CD14-positive monocyte (primary cell): Measurements from ENCODE around the gene CPED1. TPM values are rescaled to one million over a fixed set of nuclear protein-coding genes. Genes with fewer than 3 reads are reported as not detected.

ENCODE experiments used
- DNase-seq, 3 donors: peaks; one replicate each; pipeline ENCODE4 v3.0.0-alpha.2; 2011 to 2022
- H2AFZ ChIP-seq: 2 replicates; pipeline ENCODE4 v1.6.0; 2012; ENCODE audit warnings: mild to moderate bottlenecking, low read depth, low read length, inconsistent platforms; ENCODE audit not compliant: insufficient read depth, poor library complexity, severe bottlenecking
- H3K27ac ChIP-seq, 2 donors: 1 replicate in 1 of 2; 2 replicates in 1 of 2; pipeline ENCODE4 v1.5.1; 2012 to 2013; ENCODE audit warnings: low read length in 2 of 2, control low read depth in 1 of 2, inconsistent platforms in 1 of 2, low read depth in 1 of 2, mild to moderate bottlenecking in 1 of 2
- H3K27me3 ChIP-seq, 2 donors: one replicate each; pipeline versions ENCODE4 v1.6.0 to v1.6.1; 2011 to 2013; ENCODE audit warnings: low read length in 2 of 2; ENCODE audit not compliant: control insufficient read depth in 2 of 2, insufficient read depth in 2 of 2
- H3K36me3 ChIP-seq, 2 donors: replicated peaks in 1 of 2; 1 replicate in 1 of 2; 2 replicates in 1 of 2; pipeline versions ENCODE4 v1.5.1 to v1.6.1; 2012 to 2013; ENCODE audit warnings: low read length in 2 of 2, control low read depth in 1 of 2, inconsistent platforms in 1 of 2, mild to moderate bottlenecking in 1 of 2; ENCODE audit not compliant: insufficient read depth in 2 of 2, control insufficient read depth in 1 of 2
- H3K4me1 ChIP-seq, 2 donors: 1 replicate in 1 of 2; 2 replicates in 1 of 2; pipeline versions ENCODE4 v1.5.1 to v1.6.1; 2012 to 2013; ENCODE audit warnings: low read length in 2 of 2, control low read depth in 1 of 2, inconsistent platforms in 1 of 2, mild to moderate bottlenecking in 1 of 2, moderate library complexity in 1 of 2; ENCODE audit not compliant: insufficient read depth in 2 of 2, control insufficient read depth in 1 of 2
- H3K4me2 ChIP-seq: replicated peaks from 2 replicates; pipeline ENCODE3; 2012; ENCODE audit warnings: low read length, moderate library complexity, mild to moderate bottlenecking; ENCODE audit not compliant: poor library complexity, severe bottlenecking; ENCODE audit errors: extremely low read depth
- H3K4me3 ChIP-seq, 3 experiments: fragments of 200-600 bp in 1 of 3; sonication (generic) in 1 of 3; replicated peaks in 1 of 3; 1 replicate in 2 of 3; 2 replicates in 1 of 3; pipeline ENCODE4 v1.5.1; 2011 to 2013; ENCODE audit warnings: low read length in 3 of 3, mild to moderate bottlenecking in 3 of 3, control low read depth in 2 of 3, low read depth in 2 of 3, inconsistent platforms in 1 of 3, moderate library complexity in 1 of 3
- H3K79me2 ChIP-seq: 2 replicates; pipeline ENCODE4 v1.6.0; 2012; ENCODE audit warnings: mild to moderate bottlenecking, control low read depth, inconsistent platforms, low read length, moderate library complexity; ENCODE audit not compliant: insufficient read depth
- H3K9ac ChIP-seq: 2 replicates; pipeline ENCODE4 v1.6.0; 2017; ENCODE audit warnings: low read length, mild to moderate bottlenecking; ENCODE audit not compliant: insufficient read depth, poor library complexity, severe bottlenecking
- H3K9me3 ChIP-seq, 2 donors: replicated peaks in 1 of 2; 1 replicate in 1 of 2; 2 replicates in 1 of 2; pipeline versions ENCODE4 v1.5.1 to v1.6.1; 2012 to 2013; ENCODE audit warnings: low read length in 2 of 2, control low read depth in 1 of 2; ENCODE audit not compliant: control insufficient read depth in 1 of 2, insufficient read depth in 1 of 2
- H4K20me1 ChIP-seq: 2 replicates; pipeline ENCODE4 v1.6.0; 2012; ENCODE audit warnings: mild to moderate bottlenecking, low read length, control low read depth, moderate library complexity; ENCODE audit not compliant: insufficient read depth
- H3K27ac Mint-ChIP-seq, 7 donors: one replicate each; pipeline ENCODE4 v1.8.0; 2020; ENCODE audit warnings: mild to moderate bottlenecking in 7 of 7, mixed read lengths in 7 of 7, moderate library complexity in 6 of 7, inconsistent platforms in 2 of 7
- H3K27me3 Mint-ChIP-seq, 3 donors: one replicate each; pipeline ENCODE4 v1.8.0; 2021 to 2022; ENCODE audit warnings: low read depth in 3 of 3, mild to moderate bottlenecking in 3 of 3, mixed read lengths in 3 of 3, moderate library complexity in 3 of 3, inconsistent platforms in 1 of 3
- H3K36me3 Mint-ChIP-seq, 2 donors: one replicate each; pipeline ENCODE4 v1.8.0; 2020; ENCODE audit warnings: mixed read lengths in 2 of 2, inconsistent platforms in 1 of 2, mild to moderate bottlenecking in 1 of 2
- H3K4me1 Mint-ChIP-seq: one replicate; pipeline ENCODE4 v1.8.0; 2020; ENCODE audit warnings: mild to moderate bottlenecking, mixed read lengths
- H3K4me3 Mint-ChIP-seq, 2 donors: one replicate each; pipeline ENCODE4 v1.8.0; 2020; ENCODE audit warnings: mild to moderate bottlenecking in 2 of 2, mixed read lengths in 2 of 2, moderate library complexity in 1 of 2
- H3K9me3 Mint-ChIP-seq, 7 donors: one replicate each; pipeline ENCODE4 v1.8.0; 2020 to 2022; ENCODE audit warnings: mixed read lengths in 7 of 7, mild to moderate bottlenecking in 6 of 7, moderate library complexity in 6 of 7, inconsistent platforms in 2 of 7
- CTCF ChIP-seq: fragments of 200-600 bp; IDR thresholded peaks from one replicate; pipeline ENCODE4 v1.8.0; 2022; ENCODE audit warnings: antibody characterized with exemption, mild to moderate bottlenecking
- WGBS: methylation state at CpG from one replicate; pipeline ENCODE4 v1.1.5; 2013; ENCODE audit warnings: missing lambda C conversion rate; ENCODE audit not compliant: insufficient coverage; 5-methylcytosine and 5-hydroxymethylcytosine counted together
- intact Hi-C, 2 donors: fragments of 100-400 bp; cut with micrococcal nuclease; formaldehyde crosslinking; loops; one replicate each; pipeline versions ENCODE4 v1.15.0 to v1.15.1; 2023
- polyA plus RNA-seq, 3 donors: library from polyadenylated mRNA; depleted of rRNA in 1 of 3; unstranded in 2 of 3; stranded (reverse) in 1 of 3; fragments of 300-500 nt in 2 of 3; fragments of >200 nt in 1 of 3; fragmentation: Illumina TruSeq in 2 of 3; gene quantifications; 1 replicate in 2 of 3; 2 replicates in 1 of 3; pipeline ENCODE4 v1.2.3, GENCODE V29; 2012 to 2021

The CPED1 gene
- polyA plus RNA-seq, 3 donors, result 9.8 to 30.0 (median 20.4) TPM

- Mint-ChIP-seq H3K27me3 (peaks cover 0 to 2% (median 0%) of the 10 kb centered on the region in 3 donors), H3K36me3 (no peaks in the 10 kb centered on the region), H3K4me3 (no peak overlapping the region), H3K4me1 (no peaks in the 10 kb centered on the region), H3K27ac (no peak overlapping the region), H3K9me3 (peaks cover 0 to 2% (median 0%) of the 10 kb centered on the region in 7 donors)
- H3K36me3 ChIP-seq, result no peaks in the 10 kb centered on the region
- H3K79me2 ChIP-seq, result no peaks in the 10 kb centered on the region
- no peak for TF ChIP-seq CTCF
- no peak for DNase-seq
- no peak overlapping the region for H3K4me2 ChIP-seq
- no peaks in the 10 kb centered on the region for H3K27me3 ChIP-seq
- H3K27ac ChIP-seq, result no peak overlapping the region
- no peaks in the 10 kb centered on the region for H3K9me3 ChIP-seq
- intact Hi-C loops, result no loop called here
- H4K20me1 ChIP-seq, result no peaks in the 10 kb centered on the region
- no peak overlapping the region for H3K9ac ChIP-seq
- H2AFZ ChIP-seq, result no peak overlapping the region
- H3K4me1 ChIP-seq, result no peaks in the 10 kb centered on the region
- H3K4me3 ChIP-seq, result no peak overlapping the region
Observed at GRCh38 chr7:121196286-121196685, 207.8 kb downstream of the CPED1 start.

GRCh38 chr7:121197455-121197854 lies 208.9 kb downstream of the CPED1 start:
- 96% methylated on average over 3 of the region's 3 CpGs for WGBS
- H3K9ac ChIP-seq, result no peak overlapping the region
- H3K9me3 ChIP-seq, result no peaks in the 10 kb centered on the region
- Mint-ChIP-seq H3K36me3 (no peaks in the 10 kb centered on the region), H3K4me3 (no peak overlapping the region), H3K27me3 (peaks cover 0 to 2% (median 0%) of the 10 kb centered on the region in 3 donors), H3K9me3 (peaks cover 0 to 2% (median 0%) of the 10 kb centered on the region in 7 donors), H3K27ac (no peak overlapping the region), H3K4me1 (no peaks in the 10 kb centered on the region)
- H3K27me3 ChIP-seq, result no peaks in the 10 kb centered on the region
- no peak for DNase-seq
- no peaks in the 10 kb centered on the region for H3K4me1 ChIP-seq
- H3K27ac ChIP-seq, result no peak overlapping the region
- no peak overlapping the region for H3K4me2 ChIP-seq
- H4K20me1 ChIP-seq, result no peaks in the 10 kb centered on the region
- H3K4me3 ChIP-seq, result no peak overlapping the region
- intact Hi-C loops, result no loop called here
- no peaks in the 10 kb centered on the region for H3K36me3 ChIP-seq
- no peak for TF ChIP-seq CTCF
- H3K79me2 ChIP-seq, result no peaks in the 10 kb centered on the region
- H2AFZ ChIP-seq, result no peak overlapping the region
